SH-SY5Y (cell line): Measurements from ENCODE around the gene NBAS.

Source experiments
- GATA2 ChIP-seq: IDR thresholded peaks from 2 replicates; pipeline ENCODE4 v1.6.1; 2011; ENCODE audit warnings: mild to moderate bottlenecking, low read depth, low read length
- GATA3 ChIP-seq: IDR thresholded peaks from 2 replicates; pipeline ENCODE4 v1.6.1; 2011; ENCODE audit warnings: low read depth, mild to moderate bottlenecking, low read length, moderate library complexity

DNA sequence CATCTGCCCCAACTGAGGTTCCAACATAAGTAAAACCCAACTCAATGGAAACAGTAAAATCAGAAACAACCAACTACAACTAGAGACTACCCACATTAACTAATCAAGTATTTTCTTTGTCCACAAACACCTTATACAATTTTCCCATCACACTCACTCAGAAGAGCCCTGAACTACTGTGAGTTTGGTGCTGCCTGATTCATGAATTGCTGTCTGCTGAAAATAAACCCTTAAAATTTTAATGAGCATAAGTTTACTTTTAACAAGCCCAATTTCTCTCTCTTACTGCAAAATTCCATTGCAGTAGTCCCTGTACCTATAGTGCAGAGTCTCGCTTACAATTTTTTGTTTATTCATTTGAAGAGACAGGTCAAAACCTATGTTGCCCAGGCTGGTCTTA lies 203.9 kb downstream of the NBAS start:
- TF ChIP-seq GATA2 (no peak), GATA3 (no peak)
